Keratinocyte (primary cell): ENCODE data around the gene CCL13. TPM values are rescaled to one million over a fixed set of nuclear protein-coding genes. Genes with fewer than 3 reads are reported as not detected.

Experiments
- DNase-seq: peaks from one replicate; pipeline ENCODE4 v3.0.0-alpha.2; 2011; ENCODE audit warnings: low read depth, missing footprints, low spot score
- FAIRE-seq: peaks from 2 replicates; lab custom pipeline; 2011; peaks lifted over from hg19 to GRCh38; lab: Jason Lieb, UNC
- H2AFZ ChIP-seq: 2 replicates; pipeline ENCODE4 v1.6.0; 2012; ENCODE audit warnings: low read length, control low read depth, inconsistent platforms; ENCODE audit not compliant: control insufficient read depth
- H3K27ac ChIP-seq: 2 replicates; pipeline ENCODE4 v1.5.1; 2011; ENCODE audit warnings: low read length; ENCODE audit not compliant: control insufficient read depth, insufficient read depth
- H3K27me3 ChIP-seq: 3 replicates; pipeline ENCODE4 v1.6.0; 2011; ENCODE audit warnings: low read length; ENCODE audit not compliant: control insufficient read depth, insufficient read depth; ENCODE audit errors: extremely low read depth
- H3K36me3 ChIP-seq, 2 experiments: 2 replicates in 1 of 2; 3 replicates in 1 of 2; pipeline ENCODE4 v1.5.1; 2011; ENCODE audit warnings: low read length in 2 of 2, mild to moderate bottlenecking in 1 of 2; ENCODE audit not compliant: control insufficient read depth in 2 of 2, insufficient read depth in 2 of 2; ENCODE audit errors: extremely low read depth in 1 of 2
- H3K4me1 ChIP-seq: 3 replicates; pipeline ENCODE4 v1.5.1; 2011; ENCODE audit warnings: low read length; ENCODE audit not compliant: control insufficient read depth, insufficient read depth; ENCODE audit errors: extremely low read depth
- H3K4me2 ChIP-seq: 3 replicates; pipeline ENCODE4 v1.6.0; 2011; ENCODE audit warnings: low read depth, low read length; ENCODE audit not compliant: control insufficient read depth, insufficient read depth; ENCODE audit errors: extremely low read depth
- H3K4me3 ChIP-seq, 3 experiments: fragments of 200-600 bp in 1 of 3; sonication (generic) in 1 of 3; 2 replicates in 2 of 3; 3 replicates in 1 of 3; pipeline ENCODE4 v1.5.1; 2011 to 2016; ENCODE audit warnings: low read length in 3 of 3, mild to moderate bottlenecking in 3 of 3, control low read depth in 2 of 3, inconsistent platforms in 1 of 3, low read depth in 1 of 3, mixed read lengths in 1 of 3, mixed run types in 1 of 3, moderate library complexity in 1 of 3; ENCODE audit not compliant: control insufficient read depth in 2 of 3, insufficient read depth in 2 of 3; ENCODE audit errors: extremely low read depth in 1 of 3
- H3K79me2 ChIP-seq: 2 replicates; pipeline ENCODE4 v1.6.0; 2012; ENCODE audit warnings: low read length; ENCODE audit not compliant: control insufficient read depth, insufficient read depth
- H3K9ac ChIP-seq: 3 replicates; pipeline ENCODE4 v1.6.0; 2011; ENCODE audit warnings: low read length; ENCODE audit not compliant: control insufficient read depth, insufficient read depth; ENCODE audit errors: extremely low read depth
- H3K9me1 ChIP-seq: 3 replicates; pipeline ENCODE4 v1.6.0; 2011; ENCODE audit warnings: low read length; ENCODE audit not compliant: control insufficient read depth, insufficient read depth; ENCODE audit errors: extremely low read depth
- H3K9me3 ChIP-seq: 2 replicates; pipeline ENCODE4 v1.5.1; 2012; ENCODE audit warnings: low read depth, low read length; ENCODE audit not compliant: control insufficient read depth
- H4K20me1 ChIP-seq: 3 replicates; pipeline ENCODE4 v1.6.0; 2011; ENCODE audit warnings: low read length; ENCODE audit not compliant: control insufficient read depth, insufficient read depth; ENCODE audit errors: extremely low read depth
- CTCF ChIP-seq, 3 experiments: IDR thresholded peaks in 1 of 3; conservative IDR thresholded peaks in 1 of 3; optimal IDR thresholded peaks in 1 of 3; 2 replicates in 2 of 3; 3 replicates in 1 of 3; pipeline versions ENCODE3 to v1.5.1; 2011; ENCODE audit warnings: low read length in 3 of 3, mild to moderate bottlenecking in 3 of 3, moderate library complexity in 2 of 3, control low read depth in 1 of 3, inconsistent platforms in 1 of 3; ENCODE audit not compliant: insufficient read depth in 2 of 3; ENCODE audit errors: extremely low read depth in 1 of 3
- EZH2 ChIP-seq: IDR thresholded peaks from one replicate; pipeline ENCODE4 v1.6.1; 2012; ENCODE audit warnings: inconsistent platforms, mild to moderate bottlenecking, low read length, moderate library complexity
- dilution Hi-C: fragments of 300-500 bp; cut with MboI; formaldehyde crosslinking; loops from one replicate; pipeline ENCODE4 v1.7.0; 2020; ENCODE audit warnings: low sequenced_read_pairs; ENCODE audit not compliant: extremely low pct_ligation_motif_present
- polyA plus RNA-seq, 5 experiments: library from polyadenylated mRNA; depleted of rRNA in 3 of 5; stranded (reverse) in 3 of 5; stranded (forward) in 1 of 5; unstranded in 1 of 5; fragments of >200 nt; gene quantifications; 1 replicate in 1 of 5; 2 replicates in 3 of 5; 3 replicates in 1 of 5; pipeline versions ENCODE4 v1.2.1 to v1.2.3, GENCODE V29; 2011 to 2012; ENCODE audit warnings: missing spikeins in 2 of 5, low read depth in 1 of 5, low replicate concordance in 1 of 5

CCL13 gene
- polyA plus RNA-seq, 1 donor (not counting 4 experiments of a cell fraction or from before 2014, with no cell fraction given), result not detected

GRCh38 chr17:34312080-34312479, 44.2 kb upstream of the CCL13 start:
- TF ChIP-seq CTCF (optimal IDR thresholded peaks at IDR 0.05 in 1 of 3, IDR thresholded peaks at IDR 0.05 in 1 of 3, conservative IDR thresholded peaks at IDR 0.05 in 1 of 3; ENCODE audit: extremely low read depth in 1 of 3, insufficient read depth in 2 of 3, low read length in 3 of 3), result no peak
- no peak for TF ChIP-seq EZH2
- Histone ChIP-seq H3K4me3 (no peak overlapping the region), H3K4me2 (no peak overlapping the region), H3K4me1 (no peaks in the 10 kb centered on the region), H3K9me3 (no peaks in the 10 kb centered on the region), H3K79me2 (no peaks in the 10 kb centered on the region), H3K9ac (no peak overlapping the region), H2AFZ (no peak overlapping the region), H3K27me3 (no peaks in the 10 kb centered on the region), H3K27ac (no peak overlapping the region), H3K9me1 (no peaks in the 10 kb centered on the region), H3K36me3 (no peaks in the 10 kb centered on the region), H4K20me1 (no peaks in the 10 kb centered on the region)
- no peak for FAIRE-seq
- dilution Hi-C loops, result no loop called here
- DNase-seq, result no peak

GRCh38 chr17:34313164-34313563, 43.1 kb upstream of the CCL13 start:
- H2AFZ ChIP-seq, result no peak overlapping the region
- no peaks in the 10 kb centered on the region for H3K9me3 ChIP-seq
- TF ChIP-seq CTCF (optimal IDR thresholded peaks at IDR 0.05 in 1 of 3, IDR thresholded peaks at IDR 0.05 in 1 of 3, conservative IDR thresholded peaks at IDR 0.05 in 1 of 3; ENCODE audit: extremely low read depth in 1 of 3, insufficient read depth in 2 of 3, low read length in 3 of 3) (no peak), EZH2 (no peak)
- DNase-seq (no peak), FAIRE-seq (no peak)
- no peaks in the 10 kb centered on the region for H3K9me1 ChIP-seq
- dilution Hi-C loops, result no loop called here
- no peaks in the 10 kb centered on the region for H3K27me3 ChIP-seq
- no peak overlapping the region for H3K27ac ChIP-seq
- H3K79me2 ChIP-seq, result no peaks in the 10 kb centered on the region
- H3K36me3 ChIP-seq, result no peaks in the 10 kb centered on the region
- H3K4me1 ChIP-seq, result no peaks in the 10 kb centered on the region
- H3K4me2 ChIP-seq, result no peak overlapping the region
- H3K4me3 ChIP-seq, result no peak overlapping the region
- no peak overlapping the region for H3K9ac ChIP-seq
- H4K20me1 ChIP-seq, result no peaks in the 10 kb centered on the region
